ENCODE measurements around the gene MYT1.

Gene MYT1

GRCh38 chr20:64201653-64202052 lies 37.4 kb downstream of the MYT1 start:
- Histone ChIP-seq H3K4me1 (ENCODE audit: insufficient read depth, low read length, severe bottlenecking) (no peaks in the 10 kb centered on the region), H3K9ac (ENCODE audit: low read length) (no peak overlapping the region), H4K20me1 (ENCODE audit: insufficient read depth, low read length) (no peaks in the 10 kb centered on the region), H3K79me2 (ENCODE audit: insufficient read depth, low read length) (no peaks in the 10 kb centered on the region), H3K4me3 (ENCODE audit: low read depth, low read length, poor library complexity, severe bottlenecking) (no peak overlapping the region), H3K9me3 (ENCODE audit: low read length) (no peaks in the 10 kb centered on the region), H3K36me3 (ENCODE audit: insufficient read depth, low read length) (no peaks in the 10 kb centered on the region), H3K27me3 (ENCODE audit: insufficient read depth, low read length) (peaks cover 5% of the 10 kb centered on the region; the same call in 1 of the 2 replicates), H3K27ac (ENCODE audit: low read depth, low read length, poor library complexity, severe bottlenecking) (no peak overlapping the region), H3K9me2 (ENCODE audit: low read depth, low read length) (no peaks in the 10 kb centered on the region), H2AFZ (ENCODE audit: low read length) (no peak overlapping the region), H3K4me2 (ENCODE audit: low read length) (no peak overlapping the region), H3F3A (ENCODE audit: insufficient read depth, low read length) (no peaks in the 10 kb centered on the region)
- TF ChIP-seq CTCF (IDR thresholded peaks at IDR 0.05; ENCODE audit: low read length), result no peak
- no peak for TF ChIP-seq EZH2 (IDR thresholded peaks at IDR 0.05; ENCODE audit: borderline replicate concordance, low read length)

- Histone ChIP-seq H3K4me1 (ENCODE audit: insufficient read depth, low read length, severe bottlenecking) (no peaks in the 10 kb centered on the region), H3K4me2 (ENCODE audit: low read length) (no peak overlapping the region), H2AFZ (ENCODE audit: low read length) (no peak overlapping the region), H3K79me2 (ENCODE audit: insufficient read depth, low read length) (no peaks in the 10 kb centered on the region), H3K9ac (ENCODE audit: low read length) (no peak overlapping the region), H3K4me3 (ENCODE audit: low read depth, low read length, poor library complexity, severe bottlenecking) (no peak overlapping the region), H3K9me2 (ENCODE audit: low read depth, low read length) (no peaks in the 10 kb centered on the region), H3K27me3 (ENCODE audit: insufficient read depth, low read length) (peaks cover 5% of the 10 kb centered on the region; the same call in 1 of the 2 replicates), H3F3A (ENCODE audit: insufficient read depth, low read length) (no peaks in the 10 kb centered on the region), H3K27ac (ENCODE audit: low read depth, low read length, poor library complexity, severe bottlenecking) (no peak overlapping the region), H3K9me3 (ENCODE audit: low read length) (no peaks in the 10 kb centered on the region), H4K20me1 (ENCODE audit: insufficient read depth, low read length) (no peaks in the 10 kb centered on the region), H3K36me3 (ENCODE audit: insufficient read depth, low read length) (no peaks in the 10 kb centered on the region)
- no peak for TF ChIP-seq EZH2 (IDR thresholded peaks at IDR 0.05; ENCODE audit: borderline replicate concordance, low read length)
- TF ChIP-seq CTCF (IDR thresholded peaks at IDR 0.05; ENCODE audit: low read length), result no peak
Measured at GRCh38 chr20:64203037-64203777, 39.0 kb downstream of the MYT1 start.

- no peaks in the 10 kb centered on the region for H3F3A ChIP-seq (ENCODE audit: insufficient read depth, low read length)
Measured at GRCh38 chr20:64205611-64206026, 41.4 kb downstream of the MYT1 start.

More at GRCh38 chr20:64205611-64206026, 41.4 kb downstream of the MYT1 start:
- Histone ChIP-seq H3K27me3 (ENCODE audit: insufficient read depth, low read length) (peaks cover 5% of the 10 kb centered on the region; the same call in 1 of the 2 replicates), H4K20me1 (ENCODE audit: insufficient read depth, low read length) (no peaks in the 10 kb centered on the region), H3K9me2 (ENCODE audit: low read depth, low read length) (no peaks in the 10 kb centered on the region), H3K9me3 (ENCODE audit: low read length) (no peaks in the 10 kb centered on the region), H3K4me2 (ENCODE audit: low read length) (no peak overlapping the region), H2AFZ (ENCODE audit: low read length) (no peak overlapping the region), H3K79me2 (ENCODE audit: insufficient read depth, low read length) (no peaks in the 10 kb centered on the region), H3K27ac (ENCODE audit: low read depth, low read length, poor library complexity, severe bottlenecking) (no peak overlapping the region), H3K9ac (ENCODE audit: low read length) (no peak overlapping the region), H3K36me3 (ENCODE audit: insufficient read depth, low read length) (no peaks in the 10 kb centered on the region), H3K4me3 (ENCODE audit: low read depth, low read length, poor library complexity, severe bottlenecking) (no peak overlapping the region), H3K4me1 (ENCODE audit: insufficient read depth, low read length, severe bottlenecking) (no peaks in the 10 kb centered on the region)
- no peak for TF ChIP-seq CTCF (IDR thresholded peaks at IDR 0.05; ENCODE audit: low read length)
- TF ChIP-seq EZH2 (IDR thresholded peaks at IDR 0.05; ENCODE audit: borderline replicate concordance, low read length), result no peak

Measured in OCI-LY1 (cell line).